H9 (cell line): ENCODE data around the gene PNLDC1. TPM values are rescaled to one million over a fixed set of nuclear protein-coding genes. Genes with fewer than 3 reads are reported as not detected.
A peak's percentile ranks its signal among the peaks of the same experiment; 100 is the strongest.

Source experiments
- DNase-seq: peaks from one replicate; pipeline ENCODE4 v3.0.0-alpha.2; 2017
- H2AFZ ChIP-seq: one replicate; pipeline ENCODE4 v1.6.1; 2013; ENCODE audit warnings: mild to moderate bottlenecking, low read length, control low read depth, moderate library complexity
- H2AK5ac ChIP-seq: 2 replicates; pipeline ENCODE4 v1.6.1; 2013; ENCODE audit warnings: low read length, control low read depth, mixed read lengths; ENCODE audit not compliant: insufficient read length
- H2BK120ac ChIP-seq: one replicate; pipeline ENCODE4 v1.6.1; 2013; ENCODE audit warnings: low read depth, mild to moderate bottlenecking, low read length, control low read depth, inconsistent platforms; ENCODE audit not compliant: poor library complexity, severe bottlenecking
- H2BK12ac ChIP-seq: 2 replicates; pipeline ENCODE4 v1.6.1; 2013; ENCODE audit warnings: low read length, control low read depth, mixed read lengths, low read depth; ENCODE audit not compliant: insufficient read length
- H2BK15ac ChIP-seq: 2 replicates; pipeline ENCODE4 v1.6.1; 2013; ENCODE audit warnings: low read depth, low read length, control low read depth
- H2BK20ac ChIP-seq: one replicate; pipeline ENCODE4 v1.6.1; 2013; ENCODE audit warnings: low read depth, mild to moderate bottlenecking, low read length, control low read depth, inconsistent platforms; ENCODE audit not compliant: poor library complexity, severe bottlenecking
- H2BK5ac ChIP-seq: 2 replicates; pipeline ENCODE4 v1.6.1; 2013; ENCODE audit warnings: low read length, control low read depth, mixed read lengths; ENCODE audit not compliant: insufficient read length
- H3K14ac ChIP-seq: 2 replicates; pipeline ENCODE4 v1.6.1; 2013; ENCODE audit warnings: low read length, control low read depth; ENCODE audit not compliant: insufficient read depth
- H3K18ac ChIP-seq: 2 replicates; pipeline ENCODE4 v1.6.1; 2013; ENCODE audit warnings: low read depth, mild to moderate bottlenecking, mixed read lengths, low read length, control low read depth; ENCODE audit not compliant: insufficient read length
- H3K23ac ChIP-seq: 2 replicates; pipeline ENCODE4 v1.6.1; 2013; ENCODE audit warnings: low read length, control low read depth, mixed read lengths, low read depth; ENCODE audit not compliant: insufficient read length
- H3K23me2 ChIP-seq: 2 replicates; pipeline ENCODE4 v1.6.1; 2013; ENCODE audit warnings: low read depth, mild to moderate bottlenecking, mixed read lengths, low read length, control low read depth; ENCODE audit not compliant: insufficient read length, poor library complexity, severe bottlenecking
- H3K27ac ChIP-seq: 2 replicates; pipeline ENCODE4 v1.5.1; 2013; ENCODE audit warnings: low read length, control low read depth, mixed read lengths, low read depth; ENCODE audit not compliant: insufficient read length
- H3K27me3 ChIP-seq: 2 replicates; pipeline ENCODE4 v1.6.1; 2013; ENCODE audit warnings: low read length, control low read depth, inconsistent platforms; ENCODE audit not compliant: insufficient read depth
- H3K4ac ChIP-seq: 2 replicates; pipeline ENCODE4 v1.6.1; 2013; ENCODE audit warnings: low read depth, mild to moderate bottlenecking, control low read depth, inconsistent platforms, low read length, moderate library complexity
- H3K4me1 ChIP-seq: 2 replicates; pipeline ENCODE4 v1.6.1; 2013; ENCODE audit warnings: low read length, control low read depth, inconsistent platforms; ENCODE audit not compliant: insufficient read depth
- H3K4me2 ChIP-seq: 2 replicates; pipeline ENCODE4 v1.6.1; 2013; ENCODE audit warnings: low read length, control low read depth, mixed read lengths; ENCODE audit not compliant: insufficient read length, insufficient read depth
- H3K56ac ChIP-seq: 2 replicates; pipeline ENCODE4 v1.6.1; 2013; ENCODE audit warnings: low read depth, mild to moderate bottlenecking, mixed read lengths, low read length, control low read depth; ENCODE audit not compliant: insufficient read length
- H3K79me1 ChIP-seq: 2 replicates; pipeline ENCODE4 v1.6.1; 2013; ENCODE audit warnings: low read depth, mild to moderate bottlenecking, moderate library complexity, low read length, control low read depth, inconsistent platforms; ENCODE audit not compliant: insufficient read depth, poor library complexity, severe bottlenecking
- H3K79me2 ChIP-seq: 2 replicates; pipeline ENCODE4 v1.6.1; 2013; ENCODE audit warnings: low read length, control low read depth, inconsistent platforms; ENCODE audit not compliant: insufficient read depth
- H3K9ac ChIP-seq: 2 replicates; pipeline ENCODE4 v1.6.1; 2013; ENCODE audit warnings: low read length, control low read depth, mixed read lengths; ENCODE audit not compliant: insufficient read length; ENCODE audit errors: extremely low read depth
- H3K9me3 ChIP-seq: one replicate; pipeline ENCODE4 v1.6.1; 2013; ENCODE audit warnings: low read depth, low read length, inconsistent platforms; ENCODE audit not compliant: control insufficient read depth
- H3T11ph ChIP-seq: one replicate; pipeline ENCODE4 v1.6.1; 2013; ENCODE audit warnings: mild to moderate bottlenecking, low read length, control low read depth, inconsistent platforms
- H4K20me1 ChIP-seq: one replicate; pipeline ENCODE4 v1.6.1; 2013; ENCODE audit not compliant: control insufficient read depth, insufficient read length, insufficient read depth
- H4K5ac ChIP-seq: 2 replicates; pipeline ENCODE4 v1.6.1; 2013; ENCODE audit warnings: low read depth, mild to moderate bottlenecking, mixed read lengths, low read length, control low read depth; ENCODE audit not compliant: insufficient read length
- H4K8ac ChIP-seq: replicated peaks from 2 replicates; pipeline ENCODE4 v1.6.1; 2013; ENCODE audit warnings: low read length, control low read depth, mixed read lengths, low read depth; ENCODE audit not compliant: insufficient read length
- H4K91ac ChIP-seq: 2 replicates; pipeline ENCODE4 v1.6.1; 2013; ENCODE audit warnings: low read depth, mild to moderate bottlenecking, moderate library complexity, mixed read lengths, low read length, control low read depth; ENCODE audit not compliant: insufficient read length
- H3K27ac Mint-ChIP-seq, 3 experiments: 2 replicates in 2 of 3; 3 replicates in 1 of 3; pipeline ENCODE4 v1.8.0; 2020 to 2021; ENCODE audit warnings: mixed read lengths in 3 of 3, mild to moderate bottlenecking in 1 of 3, moderate library complexity in 1 of 3
- H3K27me3 Mint-ChIP-seq: 2 replicates; pipeline ENCODE4 v1.8.0; 2021; ENCODE audit warnings: low read depth, mild to moderate bottlenecking, moderate library complexity, mixed read lengths
- H3K36me3 Mint-ChIP-seq, 3 experiments: 2 replicates in 2 of 3; 3 replicates in 1 of 3; pipeline ENCODE4 v1.8.0; 2020 to 2021; ENCODE audit warnings: low read depth in 3 of 3, mixed read lengths in 3 of 3; ENCODE audit not compliant: insufficient read depth in 1 of 3
- H3K4me1 Mint-ChIP-seq, 2 experiments: 2 replicates each; pipeline ENCODE4 v1.8.0; 2020; ENCODE audit warnings: mixed read lengths in 2 of 2
- H3K4me3 Mint-ChIP-seq, 2 experiments: 2 replicates in 1 of 2; 3 replicates in 1 of 2; pipeline ENCODE4 v1.8.0; 2020 to 2021; ENCODE audit warnings: mild to moderate bottlenecking in 2 of 2, mixed read lengths in 2 of 2, moderate library complexity in 1 of 2
- H3K9me3 Mint-ChIP-seq, 2 experiments: 2 replicates in 1 of 2; 3 replicates in 1 of 2; pipeline ENCODE4 v1.8.0; 2020; ENCODE audit warnings: mild to moderate bottlenecking in 2 of 2, mixed read lengths in 2 of 2, moderate library complexity in 1 of 2
- CTCF ChIP-seq: fragments of 200-600 bp; sonication (generic); conservative IDR thresholded peaks from 3 replicates; pipeline ENCODE4 v1.8.0; 2021; ENCODE audit warnings: antibody characterized with exemption, mild to moderate bottlenecking
- total RNA-seq: library from RNA; stranded (reverse); gene quantifications from 2 replicates; pipeline ENCODE4 v1.2.1, GENCODE V29; 2021

PNLDC1 gene
- total RNA-seq, 1 experiment from 2014 or later, result not detected

- DNase-seq, result no peak
- H3T11ph ChIP-seq, result no peak overlapping the region
- Mint-ChIP-seq H3K27ac (0 out of 7 replicates have a peak overlapping the region, but pooled peaks of 1 of the 3 experiments have one; percentile 53), H3K36me3 (peaks cover 78 to 89% (median 83%) of the 10 kb centered on the region in 3 experiments), H3K27me3 (no peaks in the 10 kb centered on the region), H3K9me3 (peaks cover 0 to 4% of the 10 kb centered on the region in 2 experiments; a peak in 2 of 5 replicates), H3K4me3 (no peak overlapping the region), H3K4me1 (peaks cover 6 to 9% of the 10 kb centered on the region in 2 experiments)
- H3K79me2 ChIP-seq, result peaks cover 3% of the 10 kb centered on the region; the same call in 1 of the 2 replicates
- no peak overlapping the region for H4K8ac ChIP-seq
- no peak overlapping the region for H3K27ac ChIP-seq
- no peak overlapping the region for H2BK20ac ChIP-seq
- H2AK5ac ChIP-seq, result no peak overlapping the region
- H2BK5ac ChIP-seq, result no peak overlapping the region
- H3K9ac ChIP-seq, result no peak overlapping the region
- no peak overlapping the region for H2AFZ ChIP-seq
- no peak overlapping the region for H3K4me2 ChIP-seq
- H4K20me1 ChIP-seq, result peaks cover 2% of the 10 kb centered on the region
- no peak overlapping the region for H4K5ac ChIP-seq
- H3K18ac ChIP-seq, result no peak overlapping the region
- H3K23me2 ChIP-seq, result peaks cover 7% of the 10 kb centered on the region
- no peaks in the 10 kb centered on the region; the same call in 1 of the 2 replicates for H3K27me3 ChIP-seq
- H3K23ac ChIP-seq, result no peak overlapping the region
- no peak overlapping the region for H2BK12ac ChIP-seq
- H3K79me1 ChIP-seq, result peaks cover 3% of the 10 kb centered on the region
- no peak overlapping the region for H4K91ac ChIP-seq
- H3K4me1 ChIP-seq, result peaks cover 2% of the 10 kb centered on the region; the same call in 1 of the 2 replicates
- TF ChIP-seq CTCF, result no peak
- H3K56ac ChIP-seq, result no peak overlapping the region
- H3K14ac ChIP-seq, result no peak overlapping the region
- no peaks in the 10 kb centered on the region for H3K9me3 ChIP-seq
- H2BK15ac ChIP-seq, result no peak overlapping the region
- no peak overlapping the region for H2BK120ac ChIP-seq
- H3K4ac ChIP-seq, result no peak overlapping the region
These were observed 33.2 kb upstream of the PNLDC1 start for GRCh38 chr6:159766906-159767305.
